Caco-2 (cell line): ENCODE results near the gene ZNF641. TPM values are rescaled to one million over a fixed set of nuclear protein-coding genes. Genes with fewer than 3 reads are reported as not detected.

Experiments used
- BruUV-seq: library from RNA; stranded (reverse); fragments of 400-500 nt; replicated peaks from 2 replicates; lab custom pipeline; 2021; lab: Mats Ljungman, UMichigan
- CTCF ChIA-PET: fragments of 300-600 bp; sonication (Branson Sonifier 250); formaldehyde crosslinking; loops from one replicate; lab custom pipeline; 2022; ENCODE audit warnings: antibody characterized with exemption; lab: Charles Lee
- POLR2A ChIA-PET: fragments of 300-600 bp; sonication (Branson Sonifier 250); formaldehyde crosslinking; loops from one replicate; lab custom pipeline; 2022; ENCODE audit warnings: antibody characterized with exemption; lab: Charles Lee
- DNase-seq, 2 experiments: peaks; one replicate each; pipeline versions ENCODE4 v3.0.0 to v3.0.0-alpha.2; 2020 to 2022
- H3K27me3 ChIP-seq: replicated peaks from 2 replicates; pipeline ENCODE4 v1.6.0; 2011; ENCODE audit warnings: low read length; ENCODE audit not compliant: control insufficient read depth, insufficient read depth
- H3K36me3 ChIP-seq: 2 replicates; pipeline ENCODE4 v1.5.1; 2011; ENCODE audit warnings: low read length; ENCODE audit not compliant: control insufficient read depth, insufficient read depth
- H3K4me1 ChIP-seq: fragments of 250-450 bp; sonication (Bioruptor Pico); 2 replicates; pipeline ENCODE4 v1.5.1; 2020; ENCODE audit warnings: mild to moderate bottlenecking
- H3K4me3 ChIP-seq: 2 replicates; pipeline ENCODE4 v1.5.1; 2011; ENCODE audit warnings: low read depth, mild to moderate bottlenecking, control low read depth, low read length
- H3K9me3 ChIP-seq: fragments of 250-450 bp; sonication (Bioruptor Pico); 2 replicates; pipeline ENCODE4 v1.5.1; 2020; ENCODE audit warnings: mild to moderate bottlenecking, moderate library complexity
- H3K27ac Mint-ChIP-seq: one replicate; pipeline ENCODE4 v1.8.0; 2022; ENCODE audit warnings: mixed read lengths; ENCODE audit not compliant: unreplicated experiment
- H3K27me3 Mint-ChIP-seq: one replicate; pipeline ENCODE4 v1.8.0; 2022; ENCODE audit warnings: mixed read lengths; ENCODE audit not compliant: insufficient read depth, unreplicated experiment
- H3K36me3 Mint-ChIP-seq: one replicate; pipeline ENCODE4 v1.8.0; 2022; ENCODE audit warnings: mild to moderate bottlenecking, mixed read lengths; ENCODE audit not compliant: insufficient read depth, unreplicated experiment
- H3K4me1 Mint-ChIP-seq: one replicate; pipeline ENCODE4 v1.8.0; 2022; ENCODE audit warnings: low read depth, mixed read lengths; ENCODE audit not compliant: unreplicated experiment
- H3K4me3 Mint-ChIP-seq: one replicate; pipeline ENCODE4 v1.8.0; 2022; ENCODE audit warnings: mild to moderate bottlenecking, moderate library complexity, mixed read lengths; ENCODE audit not compliant: unreplicated experiment
- H3K9me3 Mint-ChIP-seq: one replicate; pipeline ENCODE4 v1.8.0; 2022; ENCODE audit warnings: mixed read lengths; ENCODE audit not compliant: unreplicated experiment
- CTCF ChIP-seq, 2 experiments: fragments of 200-600 bp in 1 of 2; IDR thresholded peaks; 1 replicate in 1 of 2; 2 replicates in 1 of 2; pipeline versions ENCODE4 v1.5.1 to v1.8.0; 2011 to 2022; ENCODE audit warnings: antibody characterized with exemption in 1 of 2, control low read depth in 1 of 2, inconsistent platforms in 1 of 2, low read depth in 1 of 2, low read length in 1 of 2, mild to moderate bottlenecking in 1 of 2, moderate library complexity in 1 of 2; ENCODE audit not compliant: insufficient read depth in 1 of 2, severe bottlenecking in 1 of 2, unreplicated experiment in 1 of 2
- intact Hi-C: fragments of 100-400 bp; cut with micrococcal nuclease; formaldehyde crosslinking; loops from one replicate; pipeline ENCODE4 v1.10.0; 2022; ENCODE audit not compliant: unreplicated experiment
- total RNA-seq: library from RNA; stranded (reverse); gene quantifications from 2 replicates; pipeline ENCODE4 v1.2.3, GENCODE V29; 2022

ZNF641 gene
- total RNA-seq, 1 experiment from 2014 or later: 13.2 TPM

GRCh38 chr12:48329199-48329939, 21.4 kb downstream of the ZNF641 start:
- H3K36me3 Mint-ChIP-seq: no peaks in the 10 kb centered on the region
- no peak for DNase-seq
- H3K4me1 Mint-ChIP-seq: no peaks in the 10 kb centered on the region
- ChIA-PET POLR2A (no interaction called here), CTCF (no interaction called here)
- intact Hi-C loops: no loop called here
- Histone ChIP-seq H3K36me3 (no peaks in the 10 kb centered on the region), H3K4me3 (no peak overlapping the region), H3K4me1 (no peaks in the 10 kb centered on the region), H3K27me3 (no peaks in the 10 kb centered on the region), H3K9me3 (no peaks in the 10 kb centered on the region)
- H3K4me3 Mint-ChIP-seq: no peak overlapping the region
- no peak for TF ChIP-seq CTCF (IDR thresholded peaks at IDR 0.05; ENCODE audit: insufficient read depth in 1 of 2, low read depth in 1 of 2, low read length in 1 of 2, severe bottlenecking in 1 of 2, unreplicated experiment in 1 of 2)
- H3K9me3 Mint-ChIP-seq: no peaks in the 10 kb centered on the region
- peaks cover 3% of the 10 kb centered on the region for H3K27me3 Mint-ChIP-seq
- H3K27ac Mint-ChIP-seq: no peak overlapping the region
- no TSS peak for BruUV-seq

- ChIA-PET CTCF (no interaction called here), POLR2A (no interaction called here)
Measured at GRCh38 chr12:48316491-48316890, 34.2 kb downstream of the ZNF641 start.

GRCh38 chr12:48311313-48311712, 39.4 kb downstream of the ZNF641 start:
- CTCF ChIA-PET: no interaction called here
- Histone ChIP-seq H3K9me3 (peaks cover 2% of the 10 kb centered on the region; the same call in 1 of the 2 replicates), H3K4me3 (no peak overlapping the region), H3K4me1 (no peaks in the 10 kb centered on the region), H3K36me3 (no peaks in the 10 kb centered on the region), H3K27me3 (no peaks in the 10 kb centered on the region)
- no peak for TF ChIP-seq CTCF (IDR thresholded peaks at IDR 0.05; ENCODE audit: insufficient read depth in 1 of 2, low read depth in 1 of 2, low read length in 1 of 2, severe bottlenecking in 1 of 2, unreplicated experiment in 1 of 2)
- H3K4me3 Mint-ChIP-seq: no peak overlapping the region
- peaks cover 2% of the 10 kb centered on the region for H3K27me3 Mint-ChIP-seq
- peaks cover 2% of the 10 kb centered on the region for H3K9me3 Mint-ChIP-seq
- no TSS peak for BruUV-seq
- no peak for DNase-seq
- no peak overlapping the region for H3K27ac Mint-ChIP-seq
- POLR2A ChIA-PET: interaction anchor here (0.6 kb wide), 1 partner anchor 24 kb away, joined by 3 read pairs; no protein-coding TSS in a partner anchor
- H3K36me3 Mint-ChIP-seq: no peaks in the 10 kb centered on the region
- intact Hi-C loops: no loop called here
- H3K4me1 Mint-ChIP-seq: no peaks in the 10 kb centered on the region

More at GRCh38 chr12:48316491-48316890, 34.2 kb downstream of the ZNF641 start:
- Mint-ChIP-seq H3K36me3 (no peaks in the 10 kb centered on the region), H3K27me3 (peaks cover 4% of the 10 kb centered on the region), H3K27ac (no peak overlapping the region), H3K9me3 (peaks cover 15% of the 10 kb centered on the region), H3K4me1 (no peaks in the 10 kb centered on the region), H3K4me3 (no peak overlapping the region)
- BruUV-seq: no TSS peak
- TF ChIP-seq CTCF (IDR thresholded peaks at IDR 0.05; ENCODE audit: insufficient read depth in 1 of 2, low read depth in 1 of 2, low read length in 1 of 2, severe bottlenecking in 1 of 2, unreplicated experiment in 1 of 2): no peak
- no peak for DNase-seq
- no peaks in the 10 kb centered on the region for H3K27me3 ChIP-seq
- H3K4me3 ChIP-seq: no peak overlapping the region
- intact Hi-C loops: no loop called here
- H3K4me1 ChIP-seq: no peaks in the 10 kb centered on the region
- no peaks in the 10 kb centered on the region for H3K9me3 ChIP-seq
- no peaks in the 10 kb centered on the region for H3K36me3 ChIP-seq
